Gastroesophageal sphincter (tissue), 3 donors: ENCODE data around the gene IQCM.

ENCODE experiments used
- CTCF ChIP-seq, 4 experiments: fragments of 200-600 bp in 2 of 4; fragments of 450-650 bp in 2 of 4; sonication (generic) in 1 of 4; IDR thresholded peaks; one replicate each; pipeline ENCODE4 v1.5.1; 2017 to 2019; ENCODE audit warnings: antibody characterized with exemption in 4 of 4, mild to moderate bottlenecking in 2 of 4, moderate library complexity in 2 of 4
- EP300 ChIP-seq: sonication (generic); formaldehyde crosslinking; IDR thresholded peaks from one replicate; pipeline ENCODE4 v1.6.1; 2017; ENCODE audit warnings: antibody characterized with exemption, mild to moderate bottlenecking
- POLR2A ChIP-seq, 2 donors: fragments of 450-650 bp; IDR thresholded peaks; one replicate each; pipeline ENCODE4 v1.6.1; 2017; ENCODE audit warnings: antibody characterized with exemption in 2 of 2, mild to moderate bottlenecking in 2 of 2, moderate library complexity in 1 of 2

GRCh38 chr4:149788300-149788699 lies 27.3 kb downstream of the IQCM start:
- TF ChIP-seq CTCF (IDR thresholded peaks at IDR 0.05) (no peak), POLR2A (IDR thresholded peaks at IDR 0.05) (no peak), EP300 (no peak)
